Stimulated activated CD4-positive, alpha-beta T cell treated with anti-CD3 and anti-CD28 coated beads, TNF-alpha, amount 100 ng/mL, for 48 hours (primary cell): ENCODE data around the gene MTHFD1.

Source experiments
- DNase-seq, 3 donors: peaks; one replicate each; pipeline ENCODE4 v3.0.0-alpha.2; 2020; ENCODE audit warnings: low read depth in 3 of 3

Gene MTHFD1

GRCh38 chr14:64407329-64407728 lies 19.2 kb downstream of the MTHFD1 start:
- DNase-seq, result no peak

GRCh38 chr14:64409126-64409920 lies 21.2 kb downstream of the MTHFD1 start:
- no peak for DNase-seq

GRCh38 chr14:64410084-64410774 lies 22.1 kb downstream of the MTHFD1 start:
- DNase-seq, result no peak

GRCh38 chr14:64411001-64411400 lies 22.8 kb downstream of the MTHFD1 start:
- no peak for DNase-seq

- no peak for DNase-seq
Measured at GRCh38 chr14:64412237-64412636, 24.1 kb downstream of the MTHFD1 start.

GRCh38 chr14:64416348-64416932 lies 28.3 kb downstream of the MTHFD1 start:
- DNase-seq, result no peak

- DNase-seq, result no peak
Measured at GRCh38 chr14:64417055-64417770, 29.1 kb downstream of the MTHFD1 start.

GRCh38 chr14:64417771-64418125 lies 29.6 kb downstream of the MTHFD1 start:
- DNase-seq, result no peak

GRCh38 chr14:64419003-64419402 lies 30.9 kb downstream of the MTHFD1 start:
- no peak for DNase-seq

- DNase-seq, result no peak
Measured at GRCh38 chr14:64421166-64421565, 33.0 kb downstream of the MTHFD1 start.

- no peak for DNase-seq
Measured at GRCh38 chr14:64422005-64422404, 33.9 kb downstream of the MTHFD1 start.

- DNase-seq, result no peak
Measured at GRCh38 chr14:64422756-64423155, 34.6 kb downstream of the MTHFD1 start.

GRCh38 chr14:64423987-64424386 lies 35.8 kb downstream of the MTHFD1 start:
- peak in 1 of 3 donors; percentile 16 for DNase-seq

GRCh38 chr14:64434528-64434927 lies 46.4 kb downstream of the MTHFD1 start:
- no peak for DNase-seq

GRCh38 chr14:64438181-64438841 lies 50.2 kb downstream of the MTHFD1 start:
- DNase-seq, result no peak

GRCh38 chr14:64439141-64439540 lies 51.0 kb downstream of the MTHFD1 start:
- DNase-seq, result no peak

- DNase-seq, result no peak
Measured at GRCh38 chr14:64440494-64440893, 52.3 kb downstream of the MTHFD1 start.

GRCh38 chr14:64442300-64442988 lies 54.3 kb downstream of the MTHFD1 start:
- no peak for DNase-seq

GRCh38 chr14:64444140-64444539 lies 56.0 kb downstream of the MTHFD1 start:
- DNase-seq, result no peak

GRCh38 chr14:64444984-64445845 lies 57.1 kb downstream of the MTHFD1 start:
- DNase-seq, result peak in 1 of 3 donors; percentile 30
